ENCODE results near the gene NALCN. TPM values are rescaled to one million over a fixed set of nuclear protein-coding genes. Genes with fewer than 3 reads are reported as not detected.

NALCN gene
- polyA plus RNA-seq, 3 donors = not detected

GRCh38 chr13:101265934-101266333 is 150.4 kb downstream of the NALCN start:
- Mint-ChIP-seq H3K27me3 (ENCODE audit: low read depth in 3 of 3) (peaks cover 0 to 1% (median 0%) of the 10 kb centered on the region in 3 donors), H3K4me3 (no peak overlapping the region), H3K9me3 (peaks cover 0 to 4% (median 2%) of the 10 kb centered on the region in 7 donors), H3K4me1 (no peaks in the 10 kb centered on the region), H3K36me3 (no peaks in the 10 kb centered on the region), H3K27ac (no peak overlapping the region)
- Histone ChIP-seq H3K4me2 (replicated peaks; ENCODE audit: extremely low read depth, low read length, poor library complexity, severe bottlenecking) (no peak overlapping the region), H2AFZ (ENCODE audit: insufficient read depth, low read depth, low read length, poor library complexity, severe bottlenecking) (no peak overlapping the region), H3K27me3 (ENCODE audit: control insufficient read depth in 2 of 2, insufficient read depth in 2 of 2, low read length in 2 of 2) (no peaks in the 10 kb centered on the region), H3K9ac (ENCODE audit: insufficient read depth, low read length, poor library complexity, severe bottlenecking) (no peak overlapping the region), H3K4me1 (ENCODE audit: control insufficient read depth in 1 of 2, insufficient read depth in 2 of 2, low read length in 2 of 2) (no peaks in the 10 kb centered on the region), H3K9me3 (replicated peaks in 1 of 2; ENCODE audit: control insufficient read depth in 1 of 2, insufficient read depth in 1 of 2, low read length in 2 of 2) (peaks cover 0 to 2% of the 10 kb centered on the region in 2 donors), H3K27ac (ENCODE audit: low read depth in 1 of 2, low read length in 2 of 2) (no peak overlapping the region), H3K36me3 (replicated peaks in 1 of 2; ENCODE audit: control insufficient read depth in 1 of 2, insufficient read depth in 2 of 2, low read length in 2 of 2) (no peaks in the 10 kb centered on the region), H3K4me3 (replicated peaks in 1 of 3; ENCODE audit: low read depth in 2 of 3, low read length in 3 of 3) (no peak overlapping the region), H4K20me1 (ENCODE audit: insufficient read depth, low read length) (no peaks in the 10 kb centered on the region), H3K79me2 (ENCODE audit: insufficient read depth, low read length) (no peaks in the 10 kb centered on the region)
- DNase-seq = no peak
- TF ChIP-seq, protein P1, sequence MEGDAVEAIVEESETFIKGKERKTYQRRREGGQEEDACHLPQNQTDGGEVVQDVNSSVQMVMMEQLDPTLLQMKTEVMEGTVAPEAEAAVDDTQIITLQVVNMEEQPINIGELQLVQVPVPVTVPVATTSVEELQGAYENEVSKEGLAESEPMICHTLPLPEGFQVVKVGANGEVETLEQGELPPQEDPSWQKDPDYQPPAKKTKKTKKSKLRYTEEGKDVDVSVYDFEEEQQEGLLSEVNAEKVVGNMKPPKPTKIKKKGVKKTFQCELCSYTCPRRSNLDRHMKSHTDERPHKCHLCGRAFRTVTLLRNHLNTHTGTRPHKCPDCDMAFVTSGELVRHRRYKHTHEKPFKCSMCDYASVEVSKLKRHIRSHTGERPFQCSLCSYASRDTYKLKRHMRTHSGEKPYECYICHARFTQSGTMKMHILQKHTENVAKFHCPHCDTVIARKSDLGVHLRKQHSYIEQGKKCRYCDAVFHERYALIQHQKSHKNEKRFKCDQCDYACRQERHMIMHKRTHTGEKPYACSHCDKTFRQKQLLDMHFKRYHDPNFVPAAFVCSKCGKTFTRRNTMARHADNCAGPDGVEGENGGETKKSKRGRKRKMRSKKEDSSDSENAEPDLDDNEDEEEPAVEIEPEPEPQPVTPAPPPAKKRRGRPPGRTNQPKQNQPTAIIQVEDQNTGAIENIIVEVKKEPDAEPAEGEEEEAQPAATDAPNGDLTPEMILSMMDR (IDR thresholded peaks at IDR 0.05) = no peak
- intact Hi-C loops (cut with micrococcal nuclease) = no loop called here
- 100% methylated on average over 2 of the region's 3 CpGs for WGBS (ENCODE audit: insufficient coverage)

DNA sequence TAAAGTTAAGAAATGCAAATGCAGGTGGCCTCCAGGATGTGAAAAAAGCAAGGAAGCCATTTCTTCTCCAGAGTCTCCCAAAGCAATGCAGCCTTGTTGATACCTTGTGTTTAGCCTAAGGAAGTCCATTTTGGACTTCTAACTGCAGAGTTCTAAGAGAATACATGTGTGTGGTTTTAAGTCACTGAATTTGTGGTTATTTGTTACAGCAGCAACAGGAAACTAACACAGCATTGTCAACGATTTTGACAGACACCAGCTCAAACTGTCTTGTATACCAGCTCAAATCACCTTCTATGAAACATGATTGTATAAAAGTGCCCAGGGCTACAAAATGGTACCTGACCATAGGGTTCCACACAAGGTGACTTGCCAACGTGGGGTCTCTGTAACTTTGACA is 151.4 kb downstream of the NALCN start:
- H2AFZ ChIP-seq (ENCODE audit: insufficient read depth, low read depth, low read length, poor library complexity, severe bottlenecking) = no peak overlapping the region
- H3K36me3 Mint-ChIP-seq = no peaks in the 10 kb centered on the region
- intact Hi-C loops (cut with micrococcal nuclease) = no loop called here
- no peaks in the 10 kb centered on the region for H4K20me1 ChIP-seq (ENCODE audit: insufficient read depth, low read length)
- H3K36me3 ChIP-seq (replicated peaks in 1 of 2; ENCODE audit: control insufficient read depth in 1 of 2, insufficient read depth in 2 of 2, low read length in 2 of 2) = no peaks in the 10 kb centered on the region
- peaks cover 0 to 4% (median 2%) of the 10 kb centered on the region in 7 donors for H3K9me3 Mint-ChIP-seq
- no peaks in the 10 kb centered on the region for H3K27me3 ChIP-seq (ENCODE audit: control insufficient read depth in 2 of 2, insufficient read depth in 2 of 2, low read length in 2 of 2)
- H3K9me3 ChIP-seq (replicated peaks in 1 of 2; ENCODE audit: control insufficient read depth in 1 of 2, insufficient read depth in 1 of 2, low read length in 2 of 2) = peaks cover 0 to 2% of the 10 kb centered on the region in 2 donors
- no CpG with 5 or more reads among the region's 2 CpGs for WGBS (ENCODE audit: insufficient coverage)
- H3K9ac ChIP-seq (ENCODE audit: insufficient read depth, low read length, poor library complexity, severe bottlenecking) = no peak overlapping the region
- H3K4me1 ChIP-seq (ENCODE audit: control insufficient read depth in 1 of 2, insufficient read depth in 2 of 2, low read length in 2 of 2) = no peaks in the 10 kb centered on the region
- H3K4me1 Mint-ChIP-seq = no peaks in the 10 kb centered on the region
- H3K4me3 ChIP-seq (replicated peaks in 1 of 3; ENCODE audit: low read depth in 2 of 3, low read length in 3 of 3) = no peak overlapping the region
- H3K27me3 Mint-ChIP-seq (ENCODE audit: low read depth in 3 of 3) = peaks cover 0 to 1% (median 0%) of the 10 kb centered on the region in 3 donors
- DNase-seq = no peak
- H3K4me3 Mint-ChIP-seq = no peak overlapping the region
- no peak overlapping the region for H3K4me2 ChIP-seq (replicated peaks; ENCODE audit: extremely low read depth, low read length, poor library complexity, severe bottlenecking)
- H3K27ac Mint-ChIP-seq = no peak overlapping the region
- no peaks in the 10 kb centered on the region for H3K79me2 ChIP-seq (ENCODE audit: insufficient read depth, low read length)
- H3K27ac ChIP-seq (ENCODE audit: low read depth in 1 of 2, low read length in 2 of 2) = no peak overlapping the region
- TF ChIP-seq, protein P1 (IDR thresholded peaks at IDR 0.05) = no peak

All from CD14-positive monocyte (primary cell).